Vagina (tissue), 2 donors: ENCODE measurements around the gene CCNQ.

Experiments used
- POLR2A ChIP-seq, 2 donors: fragments of 450-650 bp; IDR thresholded peaks; one replicate each; pipeline ENCODE4 v1.6.1; 2017; ENCODE audit warnings: antibody characterized with exemption in 2 of 2, mild to moderate bottlenecking in 2 of 2, moderate library complexity in 2 of 2
- POLR2AphosphoS5 ChIP-seq, 2 donors: sonication (generic); formaldehyde crosslinking; IDR thresholded peaks; one replicate each; pipeline ENCODE4 v1.9.0; 2017; ENCODE audit warnings: antibody characterized with exemption in 2 of 2, mild to moderate bottlenecking in 2 of 2, low read depth in 1 of 2; ENCODE audit not compliant: insufficient read depth in 1 of 2
- TF ChIP-seq, protein P1 (sequence below), 3 experiments: fragments of 450-650 bp in 2 of 3; fragments of 200-600 bp in 1 of 3; sonication (generic) in 1 of 3; IDR thresholded peaks; one replicate each; pipeline ENCODE4 v1.5.1; 2017 to 2019; ENCODE audit warnings: antibody characterized with exemption in 3 of 3, mild to moderate bottlenecking in 2 of 3, moderate library complexity in 2 of 3

DNA sequence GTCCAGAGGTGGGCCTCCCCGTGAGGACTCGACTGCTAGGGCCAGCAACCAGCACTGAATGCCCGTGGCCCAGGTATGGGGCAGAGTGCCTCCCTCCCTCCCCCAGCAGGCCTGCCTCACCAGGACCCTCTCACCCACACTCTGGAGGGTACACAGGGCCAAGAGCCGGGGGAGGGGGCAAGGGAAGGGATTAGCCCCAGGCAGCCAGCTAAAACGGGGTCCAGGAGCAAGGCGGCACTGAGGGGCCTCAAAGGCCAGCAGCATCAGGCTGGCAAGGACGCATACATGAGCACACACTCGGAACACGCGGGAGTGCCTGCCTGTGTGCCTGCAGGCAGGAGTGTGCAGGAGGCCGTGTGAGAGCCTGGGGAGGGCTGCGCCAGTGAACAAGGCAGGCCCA, 29.7 kb upstream of the CCNQ start:
- TF ChIP-seq, protein P1, sequence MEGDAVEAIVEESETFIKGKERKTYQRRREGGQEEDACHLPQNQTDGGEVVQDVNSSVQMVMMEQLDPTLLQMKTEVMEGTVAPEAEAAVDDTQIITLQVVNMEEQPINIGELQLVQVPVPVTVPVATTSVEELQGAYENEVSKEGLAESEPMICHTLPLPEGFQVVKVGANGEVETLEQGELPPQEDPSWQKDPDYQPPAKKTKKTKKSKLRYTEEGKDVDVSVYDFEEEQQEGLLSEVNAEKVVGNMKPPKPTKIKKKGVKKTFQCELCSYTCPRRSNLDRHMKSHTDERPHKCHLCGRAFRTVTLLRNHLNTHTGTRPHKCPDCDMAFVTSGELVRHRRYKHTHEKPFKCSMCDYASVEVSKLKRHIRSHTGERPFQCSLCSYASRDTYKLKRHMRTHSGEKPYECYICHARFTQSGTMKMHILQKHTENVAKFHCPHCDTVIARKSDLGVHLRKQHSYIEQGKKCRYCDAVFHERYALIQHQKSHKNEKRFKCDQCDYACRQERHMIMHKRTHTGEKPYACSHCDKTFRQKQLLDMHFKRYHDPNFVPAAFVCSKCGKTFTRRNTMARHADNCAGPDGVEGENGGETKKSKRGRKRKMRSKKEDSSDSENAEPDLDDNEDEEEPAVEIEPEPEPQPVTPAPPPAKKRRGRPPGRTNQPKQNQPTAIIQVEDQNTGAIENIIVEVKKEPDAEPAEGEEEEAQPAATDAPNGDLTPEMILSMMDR (IDR thresholded peaks at IDR 0.05) = no peak
- TF ChIP-seq POLR2A (IDR thresholded peaks at IDR 0.05) (no peak), POLR2AphosphoS5 (IDR thresholded peaks at IDR 0.05; ENCODE audit: insufficient read depth in 1 of 2, low read depth in 1 of 2) (no peak)
